HL-60/S4 treated with phorbol 12-myristate 13-acetate at 8.2 ng/mL for 4 days and 3 days (cell line): ENCODE measurements around the gene BACH2.
"Not testable (repeated sequence)": the region's sequence is repeated elsewhere in the genome, so short reads cannot be mapped to it uniquely, and the experiment has no call there.

ENCODE experiments used
- in situ Hi-C: fragments of 300-500 bp; cut with MboI; formaldehyde crosslinking; loops from 2 replicates; pipeline ENCODE4 v1.15.0; 2022; ENCODE audit warnings: low sequenced_read_pairs

BACH2 gene

DNA sequence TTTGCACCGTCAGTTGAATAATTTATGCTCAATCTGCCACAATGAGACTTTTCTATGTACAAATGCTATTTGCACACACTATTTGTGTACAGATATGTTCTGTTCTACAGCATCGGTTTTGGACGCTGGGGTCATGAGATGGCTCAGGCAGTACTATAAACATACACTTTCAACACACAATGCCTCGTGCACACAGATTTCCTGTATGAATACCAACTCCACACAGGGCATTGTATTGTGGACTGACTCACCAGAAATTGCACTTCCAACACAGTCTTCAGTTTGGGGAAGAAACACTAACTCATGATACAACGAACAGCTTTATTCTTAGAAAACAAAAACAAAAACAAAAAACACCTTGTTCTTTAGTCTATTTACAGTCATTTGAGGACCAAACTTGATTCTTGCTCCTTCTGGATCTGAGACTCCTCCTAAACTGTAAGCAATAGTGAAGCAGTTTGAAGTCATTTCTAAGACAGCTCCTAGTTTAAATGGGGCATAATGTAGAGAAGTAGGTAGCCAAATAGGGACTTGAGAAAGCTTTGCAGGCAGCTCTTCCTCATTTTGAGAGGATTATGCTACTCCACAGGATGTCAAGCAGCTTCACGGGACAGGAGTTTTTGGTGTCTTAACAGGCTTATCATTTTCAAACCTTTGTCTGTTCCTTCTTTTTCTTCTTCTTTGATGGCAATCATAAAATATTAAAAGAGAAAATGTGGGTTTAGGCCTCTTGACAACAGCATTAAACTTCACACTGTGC lies 368.7 kb downstream of the BACH2 start:
- in situ Hi-C loops, result no loop called here

DNA sequence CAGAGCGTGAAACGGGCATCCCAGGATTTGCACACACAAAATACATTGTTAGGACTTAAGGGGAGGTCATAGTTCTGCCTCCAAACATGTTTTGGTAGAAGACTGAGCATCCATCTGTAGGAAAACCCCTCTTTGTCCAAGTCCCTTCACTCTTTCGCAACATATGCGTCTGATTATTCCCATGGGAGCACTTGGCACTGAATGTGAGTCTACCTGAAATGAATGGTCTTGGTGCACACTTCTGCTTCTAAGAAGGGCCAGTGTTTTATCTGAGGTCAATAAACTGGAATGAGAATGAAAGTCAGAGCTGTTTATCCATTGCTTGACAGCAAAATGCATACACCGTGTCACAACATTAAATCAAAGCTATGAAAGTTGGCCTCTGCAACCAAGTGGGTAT lies 369.4 kb downstream of the BACH2 start:
- in situ Hi-C loops, result no loop called here

DNA sequence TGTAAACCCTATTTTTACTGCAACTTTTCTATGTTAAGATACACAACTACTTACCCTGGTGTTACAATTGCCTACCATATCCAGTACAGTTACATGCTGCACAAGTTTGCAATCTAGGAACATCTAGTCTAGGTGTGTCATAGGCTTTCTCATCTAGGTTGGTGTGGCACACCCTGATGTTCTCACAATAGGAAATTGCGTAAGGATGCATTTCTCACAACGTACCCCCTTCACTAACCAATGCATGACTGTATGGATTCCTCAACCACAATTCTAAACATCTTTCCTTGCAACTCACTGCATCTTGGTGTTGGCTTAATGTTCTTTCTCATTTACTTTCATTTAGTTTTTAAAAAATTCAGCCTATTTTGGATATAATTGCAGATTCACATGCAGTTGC lies 370.8 kb downstream of the BACH2 start:
- in situ Hi-C loops, result no loop called here

DNA sequence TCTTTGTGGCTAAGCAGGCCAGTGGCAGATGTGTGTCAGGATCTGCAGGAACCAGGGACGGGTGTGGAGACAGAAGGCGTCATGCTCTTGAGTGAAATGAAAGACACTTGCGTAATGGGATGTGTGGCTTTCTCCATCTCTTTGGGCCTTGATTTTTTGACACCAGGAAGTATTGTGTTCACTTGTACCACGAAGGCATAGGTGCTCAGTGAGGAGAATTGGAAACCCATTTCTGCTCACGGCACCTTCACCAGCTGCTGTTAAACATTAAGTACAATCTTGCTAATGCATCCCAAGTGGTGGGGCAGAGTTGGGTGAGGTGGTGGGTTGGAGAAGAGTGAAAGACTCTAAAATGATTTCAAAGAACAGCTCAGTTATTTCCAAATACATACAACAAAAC lies 372.4 kb downstream of the BACH2 start:
- in situ Hi-C loops, result no loop called here

DNA sequence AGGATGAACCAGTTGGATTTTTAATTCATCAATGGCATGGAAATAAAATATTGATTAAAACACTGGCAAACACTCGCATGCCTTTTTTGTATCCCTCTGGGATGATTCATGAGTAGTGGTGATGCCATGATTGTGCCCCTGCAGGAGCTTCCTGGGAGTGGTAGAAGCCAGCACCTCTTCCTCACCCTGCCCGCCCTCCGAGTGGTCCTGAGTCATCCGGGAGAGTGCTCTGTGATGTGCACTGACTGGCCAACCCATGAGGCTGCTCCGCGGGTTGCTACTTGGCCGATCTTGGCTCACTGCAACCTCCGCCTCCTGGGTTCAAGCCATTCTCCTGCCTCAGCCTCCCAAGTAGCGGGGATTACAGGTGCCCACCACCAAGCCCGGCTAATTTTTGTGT lies 375.0 kb downstream of the BACH2 start:
- in situ Hi-C loops, result no loop called here

DNA sequence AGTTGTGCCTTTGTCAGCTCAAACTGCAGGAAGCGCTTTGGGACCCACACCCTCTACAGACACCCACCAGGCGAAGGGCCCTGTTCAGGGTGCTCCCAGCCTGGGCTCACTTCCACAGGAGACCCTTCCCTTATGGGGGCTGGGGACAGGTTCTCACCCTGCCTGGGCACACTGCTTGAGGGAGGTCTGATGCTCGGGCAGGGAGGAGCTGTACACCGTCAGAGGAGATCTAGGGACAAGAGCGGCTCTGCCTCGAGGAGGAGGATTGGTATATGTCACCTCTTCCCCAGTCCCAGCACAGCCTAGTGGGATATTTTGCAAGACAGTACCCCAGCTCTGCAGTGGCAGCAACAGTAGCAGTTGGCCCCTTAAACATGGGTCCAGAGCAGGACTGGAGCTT lies 375.4 kb downstream of the BACH2 start:
- in situ Hi-C loops, result no loop called here

DNA sequence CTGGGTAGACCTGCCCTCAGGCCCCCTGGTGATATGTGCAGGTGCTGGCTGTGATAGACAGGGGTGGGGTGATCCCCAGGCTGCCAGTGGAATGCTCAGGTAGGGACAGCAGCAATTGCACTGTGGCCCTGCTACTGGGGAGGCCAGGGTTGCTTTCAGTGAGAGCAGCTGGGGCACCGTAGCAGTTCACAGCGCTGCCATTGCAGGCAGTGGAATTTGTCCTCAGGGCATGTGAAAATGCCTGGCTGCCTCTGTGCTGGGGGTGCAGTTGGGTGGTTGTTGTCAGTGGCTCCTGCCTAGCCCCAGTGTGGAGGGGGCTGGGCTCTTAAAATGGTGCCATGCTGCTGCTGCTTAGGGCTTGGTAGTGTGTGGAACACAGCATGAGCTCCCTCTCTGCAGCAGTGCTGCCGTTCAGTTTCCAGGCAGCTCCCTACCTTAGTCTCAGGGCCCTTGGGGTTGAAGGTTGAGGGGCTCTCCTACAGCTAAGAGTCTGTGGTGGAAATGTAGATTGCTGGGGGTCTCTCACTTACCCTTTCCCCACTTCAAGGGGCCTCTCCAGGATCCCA lies 378.8 kb downstream of the BACH2 start:
- in situ Hi-C loops, result no loop called here

DNA sequence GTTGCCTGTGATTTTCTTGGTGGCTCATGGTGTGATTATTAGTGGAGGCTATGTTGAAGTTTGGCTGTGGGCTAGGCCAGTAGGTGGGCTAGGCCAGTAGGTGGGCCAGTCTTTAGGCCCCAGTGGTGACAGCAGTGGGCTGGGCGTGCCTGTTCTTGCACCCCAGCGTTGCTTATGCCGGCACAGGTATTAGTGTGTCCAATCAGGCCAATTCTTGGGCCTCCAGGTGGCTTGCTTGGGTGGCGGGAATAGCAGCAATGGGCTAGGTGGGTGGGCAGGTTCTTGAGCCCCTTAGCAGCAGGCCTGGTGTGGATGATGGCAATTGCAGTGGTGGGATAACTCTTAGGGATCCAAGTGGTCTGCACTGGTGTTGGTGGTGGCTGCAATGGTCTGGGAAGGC lies 379.4 kb downstream of the BACH2 start:
- in situ Hi-C loops, result no loop called here

DNA sequence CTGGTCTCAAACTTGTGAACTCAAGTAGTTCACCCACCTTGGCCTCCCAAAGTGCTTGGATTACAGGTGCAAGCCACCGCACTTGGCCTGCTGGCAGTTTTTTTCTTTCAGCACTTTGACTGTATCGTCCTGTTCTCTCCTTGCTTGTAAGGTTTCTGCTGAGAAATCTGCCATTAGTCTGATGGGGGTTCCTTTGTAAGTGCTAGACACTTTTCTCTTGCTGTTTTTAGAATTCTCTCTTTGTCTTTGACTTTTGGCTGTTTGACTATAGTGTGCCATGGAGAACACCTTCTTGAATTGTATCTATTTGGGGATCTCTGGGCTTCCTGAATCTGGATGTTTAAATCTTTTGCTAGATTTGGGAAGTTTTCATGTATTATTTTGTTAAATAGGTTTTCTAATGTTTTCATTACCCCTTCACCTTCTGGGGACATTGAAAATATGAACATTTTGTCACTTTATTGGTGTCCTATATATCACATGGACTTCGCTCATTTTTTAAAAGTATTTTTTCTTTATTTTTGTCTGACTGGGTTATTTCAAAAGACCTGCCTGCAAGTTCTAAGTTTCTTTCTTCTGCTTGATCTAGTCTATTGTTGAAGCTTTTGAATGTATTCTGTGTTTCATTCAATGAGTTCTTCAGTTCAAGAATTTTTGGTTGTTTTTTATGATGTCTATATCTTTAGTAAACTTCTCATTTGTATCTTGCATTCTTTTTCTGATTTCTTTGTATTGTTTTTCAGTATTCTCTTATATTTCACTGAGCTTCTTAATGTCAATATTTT lies 380.3 kb downstream of the BACH2 start:
- in situ Hi-C loops, result no loop called here

DNA sequence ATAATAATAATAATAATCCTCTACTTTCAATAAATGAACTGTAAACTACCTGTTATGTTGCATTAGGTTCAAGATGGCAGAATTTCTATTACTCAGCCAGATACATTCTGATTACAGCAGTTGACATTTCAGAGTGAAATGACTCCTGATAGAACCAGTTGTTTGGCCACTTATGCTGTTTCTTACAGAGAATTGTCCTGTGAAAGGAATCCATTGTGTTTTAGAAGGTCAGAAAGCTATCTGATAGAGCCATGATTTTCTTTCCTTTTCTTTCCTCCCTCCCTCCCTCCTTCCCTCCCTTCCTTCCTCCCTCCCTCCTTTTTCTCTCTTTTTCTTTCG lies 385.8 kb downstream of the BACH2 start:
- in situ Hi-C loops, result no loop called here

DNA sequence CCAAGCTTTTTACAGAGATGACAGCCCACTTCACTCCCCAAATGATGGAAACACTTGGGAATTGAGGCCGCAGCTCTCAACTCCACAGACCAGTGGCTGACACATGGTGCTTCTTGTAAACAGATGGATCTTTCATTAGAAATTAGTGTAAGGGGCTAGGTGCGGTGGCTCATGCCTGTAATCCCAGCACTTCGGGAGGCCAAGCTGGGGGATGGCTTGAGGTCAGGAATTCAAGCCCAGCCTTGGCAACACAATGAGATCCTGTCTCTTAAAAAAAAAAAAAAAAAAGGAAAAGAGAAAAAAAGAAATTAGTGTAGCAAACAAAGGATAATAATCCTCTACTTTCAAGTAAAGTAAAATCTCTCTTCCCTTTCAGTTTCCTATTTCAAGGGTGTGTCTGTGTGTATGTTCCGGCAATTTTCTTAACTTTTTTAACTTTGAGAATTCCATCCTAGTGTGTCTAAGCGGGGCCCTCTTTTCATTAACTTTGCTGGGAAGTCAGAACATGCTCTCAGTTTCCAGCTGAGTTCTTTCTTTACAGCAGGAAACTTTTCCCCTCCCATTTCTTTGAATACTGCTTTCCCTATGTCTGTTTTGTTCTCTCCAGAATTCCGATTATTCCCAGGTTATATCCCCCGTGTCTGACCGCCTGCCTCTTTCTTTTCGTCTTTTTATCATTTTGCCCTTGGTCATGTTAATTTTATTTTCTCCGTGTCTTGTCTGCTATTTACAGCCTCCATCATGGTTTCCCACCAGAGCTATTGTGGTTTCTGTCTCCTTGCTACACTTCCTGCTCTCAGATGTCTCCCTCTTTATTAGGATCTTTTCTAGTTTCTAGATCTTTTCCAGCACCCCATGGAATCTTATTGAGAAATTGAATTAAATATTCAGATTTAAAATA lies 386.4 kb downstream of the BACH2 start:
- in situ Hi-C loops, result not testable (repeated sequence)

DNA sequence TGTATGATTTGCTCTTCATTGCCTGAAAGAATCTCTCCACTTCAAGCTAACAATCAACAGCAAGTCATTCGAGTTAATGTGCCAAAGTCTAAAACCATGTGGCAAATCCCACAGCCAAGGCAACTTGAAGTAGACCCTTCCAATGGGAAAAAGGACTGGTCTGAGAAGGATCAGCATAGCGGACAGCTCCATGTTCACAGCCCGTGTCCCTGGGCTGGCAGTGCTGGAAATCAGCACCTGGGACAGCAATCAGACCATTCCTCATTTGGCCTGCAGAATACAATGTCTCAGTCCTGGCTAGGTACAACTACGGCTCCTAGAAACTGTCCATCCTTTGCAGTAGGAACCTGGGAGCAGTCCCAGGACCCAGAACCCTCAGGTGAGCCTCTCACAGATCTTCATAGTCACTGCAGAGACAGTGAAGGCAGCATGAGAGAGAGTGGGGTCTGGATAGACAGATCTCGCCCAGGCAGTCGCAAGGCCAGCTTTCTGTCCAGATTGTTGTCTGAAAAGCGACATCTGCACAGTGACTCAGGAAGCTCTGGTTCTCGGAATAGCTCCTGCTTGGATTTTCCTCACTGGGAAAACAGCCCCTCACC lies 401.3 kb downstream of the BACH2 start:
- in situ Hi-C loops, result no loop called here

DNA sequence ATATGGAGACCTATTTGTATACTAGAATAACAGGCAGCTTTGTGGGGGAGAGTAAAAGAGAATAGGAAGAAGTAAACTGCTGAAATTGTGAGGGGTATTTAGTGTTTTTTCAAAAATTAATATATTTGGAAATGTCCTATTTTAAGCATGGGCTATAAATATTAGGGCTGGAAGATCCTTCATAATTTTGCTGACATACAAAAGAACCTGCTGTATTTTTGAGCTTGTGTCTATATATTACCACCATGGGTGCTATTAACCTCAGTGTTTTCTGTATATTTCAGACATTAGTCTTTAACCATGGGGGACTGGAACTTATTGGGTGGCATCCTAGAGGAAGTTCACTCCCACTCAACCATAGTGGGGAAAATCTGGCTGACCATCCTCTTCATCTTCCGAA lies 402.5 kb downstream of the BACH2 start, which contains the start of gene GJA10:
Gene GJA10 (plus strand): TSS at position 301 of the 400 bp plus-strand sequence. CDS start 0 bp downstream, at position 301.
- in situ Hi-C loops, result no loop called here

DNA sequence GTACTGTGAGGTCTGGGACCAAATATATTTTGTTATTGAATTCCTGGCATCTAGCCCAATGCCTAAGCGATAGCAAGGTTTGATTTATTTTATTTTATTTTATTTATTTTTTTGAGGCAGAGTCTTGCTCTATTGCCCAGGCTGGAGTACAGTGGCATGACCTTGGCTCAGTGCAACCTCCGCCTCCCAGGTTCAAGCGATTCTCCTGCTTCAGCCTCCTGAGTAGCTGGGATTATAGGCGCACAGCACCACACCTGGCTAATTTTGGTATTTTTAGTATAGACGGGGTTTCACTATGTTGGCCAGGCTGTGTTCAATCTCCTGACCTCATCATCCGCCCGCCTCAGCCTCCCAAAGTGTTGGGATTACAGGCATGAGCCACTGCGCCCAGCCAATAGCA lies 404.1 kb downstream of the BACH2 start:
- in situ Hi-C loops, result not testable (repeated sequence)

DNA sequence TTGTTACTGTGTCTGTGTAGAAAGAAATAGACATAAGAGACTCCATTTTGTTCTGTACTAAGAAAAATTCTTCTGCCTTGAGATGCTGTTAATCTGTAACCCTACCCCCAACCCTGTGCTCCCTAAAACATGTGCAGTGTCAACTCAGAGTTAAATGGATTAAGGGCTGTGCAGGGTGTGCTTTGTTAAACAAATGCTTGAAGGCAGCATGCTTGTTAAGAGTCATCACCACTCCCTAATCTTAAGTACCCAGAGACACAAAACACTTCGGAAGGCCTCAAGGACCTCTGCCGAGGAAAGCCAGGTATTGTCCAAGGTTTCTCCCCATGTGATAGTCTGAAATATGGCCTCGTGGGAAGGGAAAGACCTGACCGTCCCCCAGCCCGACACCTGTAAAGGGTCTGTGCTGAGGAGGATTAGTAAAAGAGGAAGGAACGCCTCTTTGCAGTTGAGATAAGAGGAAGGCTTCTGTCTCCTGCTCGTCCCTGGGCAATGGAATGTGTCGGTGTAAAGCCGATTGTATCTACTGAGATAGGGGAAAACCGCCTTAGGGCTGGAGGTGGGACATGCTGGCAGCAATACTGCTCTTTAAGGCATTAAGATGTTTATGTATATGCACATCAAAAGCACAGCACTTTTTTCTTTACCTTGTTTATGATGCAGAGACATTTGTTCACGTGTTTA lies 405.7 kb downstream of the BACH2 start:
- in situ Hi-C loops, result not testable (repeated sequence)

DNA sequence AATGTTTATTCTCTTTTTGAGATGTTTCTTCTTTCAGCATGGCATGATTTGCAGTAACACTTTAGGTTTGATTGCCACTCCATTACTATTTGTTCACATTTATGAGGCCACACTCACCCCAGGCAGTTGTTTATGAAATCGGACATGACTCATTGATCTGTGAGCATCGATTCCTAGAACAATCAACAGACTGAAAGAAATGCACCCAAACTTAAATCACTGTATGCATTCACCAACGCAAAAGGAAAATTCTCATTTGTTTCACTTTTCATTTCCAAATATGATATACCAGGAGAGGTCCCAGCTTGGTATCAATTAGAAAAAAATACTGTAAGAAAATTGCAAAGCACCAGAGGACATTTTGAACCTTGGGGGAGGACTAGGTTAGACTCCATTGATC lies 407.8 kb downstream of the BACH2 start:
- in situ Hi-C loops, result no loop called here

DNA sequence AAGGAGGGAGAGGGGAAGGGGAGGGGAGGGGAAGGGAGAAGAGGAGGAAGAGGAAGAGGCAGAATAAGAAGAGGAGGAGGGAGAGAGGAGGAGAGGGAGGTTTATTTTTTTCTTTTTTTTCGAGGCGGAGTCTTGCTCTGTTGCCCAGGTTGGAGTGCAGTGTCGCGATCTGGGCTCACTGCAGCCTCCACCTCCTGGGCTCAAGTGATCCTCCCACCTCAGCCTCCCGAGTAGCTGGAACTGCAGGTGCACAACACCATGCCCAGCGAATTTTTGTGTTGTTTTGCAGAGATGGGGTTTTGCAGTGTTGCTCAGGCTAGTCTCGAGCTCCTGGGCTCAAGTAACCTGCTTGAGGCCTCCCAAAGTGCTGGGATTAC lies 408.5 kb downstream of the BACH2 start:
- in situ Hi-C loops, result no loop called here

DNA sequence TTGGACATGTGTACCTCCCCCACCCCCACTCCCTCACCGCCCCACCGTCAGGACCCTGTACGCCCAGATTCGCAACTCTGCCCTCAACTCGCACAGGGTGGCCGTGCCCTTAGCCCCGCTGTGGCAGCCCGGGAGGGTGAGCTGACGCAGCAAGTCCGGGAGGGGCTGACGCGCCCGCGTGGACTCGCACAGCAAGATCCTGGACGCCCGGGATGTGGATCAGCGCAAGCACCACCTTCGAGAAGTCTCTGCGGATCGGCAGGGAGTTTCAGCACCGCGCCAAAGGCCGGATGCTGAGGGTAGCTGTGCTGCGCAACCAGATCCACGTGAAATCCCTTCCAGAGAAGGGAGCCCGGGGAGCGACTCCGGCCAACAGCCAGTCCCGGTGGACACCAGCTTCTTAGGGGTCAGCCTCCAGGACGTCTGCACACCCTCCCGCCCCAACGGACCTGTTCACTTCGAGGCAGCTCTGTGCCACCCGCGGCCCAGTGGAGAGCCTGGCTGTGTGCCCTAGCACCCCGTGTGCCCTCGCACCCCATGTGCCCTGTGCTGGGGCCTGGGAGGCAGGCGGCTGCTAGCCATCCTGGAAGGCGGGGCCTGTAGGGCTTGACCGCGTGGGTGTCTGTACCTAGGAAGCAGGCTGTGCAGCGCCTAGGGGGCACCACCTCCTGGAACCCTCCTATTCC lies 409.0 kb downstream of the BACH2 start:
- in situ Hi-C loops, result no loop called here

DNA sequence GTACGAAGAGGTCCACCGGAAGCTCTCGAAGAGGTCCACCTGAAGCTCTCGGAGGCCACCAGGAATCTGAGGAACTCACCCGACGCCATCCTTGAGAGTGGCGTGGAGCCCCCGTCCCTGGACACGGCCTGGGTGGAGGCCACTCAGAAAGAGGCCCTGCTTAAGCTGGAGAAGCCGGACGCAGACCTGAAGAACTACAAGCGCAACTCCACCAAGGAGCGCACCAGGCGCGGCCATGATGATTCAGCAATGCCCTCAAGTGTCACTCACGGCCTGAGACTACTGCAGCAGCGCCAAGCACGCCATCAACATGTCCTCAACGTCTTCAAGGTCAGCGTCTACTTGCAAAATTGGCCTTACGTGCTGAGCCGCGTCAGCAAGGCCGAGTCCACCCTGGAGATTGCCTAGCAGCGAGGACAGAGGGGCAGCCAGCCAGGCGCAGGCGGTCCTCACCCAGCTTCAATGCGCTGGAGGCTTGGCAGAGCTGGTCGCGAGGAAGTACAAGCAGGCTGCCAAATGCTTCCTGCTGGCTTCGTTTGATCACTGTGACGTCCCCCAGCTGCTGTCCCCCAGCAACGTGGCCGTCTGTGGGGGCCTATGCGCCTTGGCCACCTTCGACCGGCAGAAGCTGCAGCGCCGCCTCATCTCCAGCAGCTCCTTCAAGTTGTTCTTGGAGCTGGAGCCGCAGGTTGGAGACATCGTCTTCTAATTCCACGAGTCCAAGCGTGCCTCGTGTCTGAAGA lies 410.1 kb downstream of the BACH2 start:
- in situ Hi-C loops, result no loop called here
